VCaP (cell line): ENCODE results near the gene SH2B3.

ENCODE experiments used
- H3K27ac ChIP-seq: fragments of 450-650 bp; 2 replicates; pipeline ENCODE4 v1.5.1; 2017
- CTCF ChIP-seq: fragments of 450-650 bp; conservative IDR thresholded peaks from 2 replicates; pipeline ENCODE4 v1.5.1; 2017; ENCODE audit warnings: mild to moderate bottlenecking, moderate library complexity

Gene SH2B3

GRCh38 chr12:111450676-111451075 is 45.0 kb downstream of the SH2B3 start:
- H3K27ac ChIP-seq = 0 out of 2 replicates have a peak overlapping the region, but pooled peaks have one; percentile 85

GRCh38 chr12:111451232-111451631 is 45.5 kb downstream of the SH2B3 start:
- no peak for TF ChIP-seq CTCF
- no peak overlapping the region for H3K27ac ChIP-seq

More at GRCh38 chr12:111450676-111451075, 45.0 kb downstream of the SH2B3 start:
- no peak for TF ChIP-seq CTCF

GRCh38 chr12:111451649-111452129 is 46.0 kb downstream of the SH2B3 start:
- peak; percentile 86 for TF ChIP-seq CTCF
- H3K27ac ChIP-seq = no peak overlapping the region

GRCh38 chr12:111453071-111453989 is 47.6 kb downstream of the SH2B3 start:
- no peak for TF ChIP-seq CTCF
- H3K27ac ChIP-seq = no peak overlapping the region

- no peak for TF ChIP-seq CTCF
- H3K27ac ChIP-seq = no peak overlapping the region; the same call in 1 of the 2 replicates
Measured at GRCh38 chr12:111454311-111454710, 48.6 kb downstream of the SH2B3 start.

GRCh38 chr12:111454716-111455447 is 49.2 kb downstream of the SH2B3 start:
- no peak overlapping the region; the same call in 1 of the 2 replicates for H3K27ac ChIP-seq

More at GRCh38 chr12:111454716-111455447, 49.2 kb downstream of the SH2B3 start:
- TF ChIP-seq CTCF = no peak
